Heart right ventricle (tissue), 16 donors: ENCODE measurements around the gene IQCF5. TPM values are rescaled to one million over a fixed set of nuclear protein-coding genes. Genes with fewer than 3 reads are reported as not detected.

ENCODE experiments used
- ATAC-seq, 8 donors: fragments of 200-7000 bp; cut with Tn5 transposase; one replicate each; pipeline ENCODE4 v1.9.1; 2020; ENCODE audit warnings: mild to moderate bottlenecking in 8 of 8, moderate library complexity in 8 of 8, moderate number of reproducible peaks in 1 of 8
- DNase-seq, 2 donors: peaks; one replicate each; pipeline ENCODE4 v3.0.0-alpha.2; 2020
- H3K27ac ChIP-seq, 10 donors: fragments of 200-600 bp; sonication (generic) in 2 of 10; one replicate each; pipeline versions ENCODE4 v1.5.0 to v1.8.0; 2020 to 2022; ENCODE audit warnings: mild to moderate bottlenecking in 3 of 10
- H3K27me3 ChIP-seq, 7 donors: fragments of 200-600 bp; one replicate each; pipeline ENCODE4 v1.8.0; 2021 to 2022; ENCODE audit warnings: mild to moderate bottlenecking in 2 of 7
- H3K36me3 ChIP-seq, 9 donors: fragments of 200-600 bp; sonication (generic) in 1 of 9; one replicate each; pipeline versions ENCODE4 v1.5.0 to v1.8.0; 2020 to 2022; ENCODE audit warnings: mild to moderate bottlenecking in 2 of 9
- H3K4me1 ChIP-seq, 9 donors: fragments of 200-600 bp; sonication (generic) in 1 of 9; one replicate each; pipeline versions ENCODE4 v1.5.0 to v1.8.0; 2020 to 2022; ENCODE audit warnings: mild to moderate bottlenecking in 4 of 9
- H3K4me3 ChIP-seq, 10 donors: fragments of 200-600 bp; sonication (generic) in 2 of 10; one replicate each; pipeline versions ENCODE4 v1.5.0 to v1.8.0; 2020 to 2022; ENCODE audit warnings: mild to moderate bottlenecking in 7 of 10, moderate library complexity in 2 of 10
- H3K9me3 ChIP-seq, 11 donors: fragments of 200-600 bp in 10 of 11; sonication (generic) in 2 of 11; one replicate each; pipeline versions ENCODE4 v1.5.0 to v1.8.0; 2013 to 2022; ENCODE audit warnings: mild to moderate bottlenecking in 2 of 11, control low read depth in 1 of 11, moderate library complexity in 1 of 11
- CTCF ChIP-seq, 9 donors: fragments of 200-600 bp; sonication (generic) in 2 of 9; IDR thresholded peaks; one replicate each; pipeline versions ENCODE4 v1.5.0 to v1.8.0; 2021 to 2022; ENCODE audit warnings: antibody characterized with exemption in 9 of 9, mild to moderate bottlenecking in 5 of 9, moderate library complexity in 1 of 9
- WGBS, 2 donors: extraction: QIAGEN DNeasy Blood & Tissue Kit; methylation state at CpG; one replicate each; pipeline ENCODE4 v1.1.7; 2013; ENCODE audit warnings: inconsistent platforms in 1 of 2; 5-methylcytosine and 5-hydroxymethylcytosine counted together
- intact Hi-C, 10 donors: fragments of 100-400 bp; cut with DNase I; formaldehyde crosslinking; loops; one replicate each; pipeline versions ENCODE4 v1.11.1 to v1.14.2; 2022
- polyA plus RNA-seq, 2 donors: library from polyadenylated mRNA; stranded (reverse); fragments of 200-250 nt; gene quantifications; one replicate each; pipeline ENCODE4 v1.2.3, GENCODE V29; 2013
- total RNA-seq, 10 donors: library from RNA; stranded (reverse); fragmentation: NEBNext Ultra II Directional in 3 of 10; extraction: Animal tissue kit (Norgen Biotek cat#: 25700) in 3 of 10; gene quantifications; one replicate each; pipeline versions ENCODE4 v1.2.1 to v1.2.4, GENCODE V29; 2021 to 2023
- donor health status: Arrhythmogenic right ventricular cardiomyopathy.
- donor health status: ischemic (EF 13 %, LVEDD 7.1; RV severe dilation, severe dysfunction).
- donor health status: healthy with polysubstance abuse.
- donor health status: DM: no; HTN: yes; CAD: no.
- donor health status: DM: no; HTN: no; CAD: no.
- donor health status: ischemic (EF 25% LVEDD 6.9; RV normal size, moderate dysfunction).
- donor health status: ischemic (EF 25% LVEDD 5.7; RV mildly dilated, moderate dysfunction).
- donor health status: healthy.
- donor health status: DM: yes; HTN: yes; CAD: no.
- donor health status: Ischemic cardiomyopathy.
- donor health status: ischemic (EF 35%, LVEDD 5.7; RV mildly dilated, moderate dysfunction).
- donor health status: nonischemic (EF 11% LVEDD 7.7; RV severe dilation, severe dysfunction).
- donor health status: DM: yes; HTN: yes; CAD: no.
- donor health status: PGD.
- donor health status: ischemic (EF 29% LVEDD 5.4; RV normal size, mild dysfunction).
- donor health status: nonischemic (EF 23%, LVEDD 6.1; RV moderate dilation, normal function).

Gene IQCF5
- total and polyA plus RNA-seq, 12 donors = not detected

- TF ChIP-seq CTCF (IDR thresholded peaks at IDR 0.05) = no peak
- no peaks in the 10 kb centered on the region for H3K9me3 ChIP-seq
- no peak overlapping the region for H3K4me3 ChIP-seq
- 93 to 94% methylated on average over 16 of the region's 16 CpGs for WGBS, 2 donors
- no peak for DNase-seq
- no peak overlapping the region for H3K27ac ChIP-seq
- no peaks in the 10 kb centered on the region for H3K36me3 ChIP-seq
- H3K27me3 ChIP-seq = peaks cover 0 to 24% (median 4%) of the 10 kb centered on the region in 7 donors
- no peaks in the 10 kb centered on the region for H3K4me1 ChIP-seq
- intact Hi-C loops = no loop called here
- no peak for ATAC-seq
These were observed 19.5 kb upstream of the IQCF5 start for GRCh38 chr3:51894939-51895338.

DNA sequence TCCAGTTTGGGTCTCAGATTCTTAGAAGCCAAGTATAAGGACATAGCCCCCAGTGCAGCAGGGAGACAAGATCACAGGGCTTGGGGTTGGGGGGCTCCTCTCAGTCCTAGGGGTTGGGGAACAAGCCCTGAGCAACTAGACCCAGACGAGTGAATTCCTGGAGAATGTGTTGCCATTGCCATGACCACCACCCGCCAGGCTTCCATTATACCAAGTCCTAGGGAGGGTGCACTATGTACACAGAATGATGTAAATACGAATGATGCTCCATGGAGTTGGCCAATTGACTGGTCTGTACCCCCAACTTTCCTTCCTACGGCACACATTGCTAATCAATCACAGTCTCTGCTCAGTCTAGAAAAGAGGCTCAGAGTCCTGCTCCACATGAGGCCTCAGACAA, 19.0 kb upstream of the IQCF5 start:
- DNase-seq (no peak), ATAC-seq (no peak)
- WGBS, 2 donors = 81 to 86% methylated on average over 4 of the region's 4 CpGs
- no peaks in the 10 kb centered on the region for H3K9me3 ChIP-seq
- peaks cover 0 to 24% (median 3%) of the 10 kb centered on the region in 7 donors for H3K27me3 ChIP-seq
- H3K4me3 ChIP-seq = no peak overlapping the region
- no peak overlapping the region for H3K27ac ChIP-seq
- H3K4me1 ChIP-seq = no peaks in the 10 kb centered on the region
- intact Hi-C loops = no loop called here
- TF ChIP-seq CTCF (IDR thresholded peaks at IDR 0.05) = no peak
- H3K36me3 ChIP-seq = no peaks in the 10 kb centered on the region

GRCh38 chr3:51891242-51892039, 16.0 kb upstream of the IQCF5 start:
- Histone ChIP-seq H3K9me3 (no peaks in the 10 kb centered on the region), H3K27me3 (peaks cover 0 to 16% (median 3%) of the 10 kb centered on the region in 7 donors), H3K27ac (no peak overlapping the region), H3K4me3 (no peak overlapping the region), H3K36me3 (no peaks in the 10 kb centered on the region), H3K4me1 (no peaks in the 10 kb centered on the region)
- DNase-seq (no peak), ATAC-seq (no peak)
- intact Hi-C loops = no loop called here
- WGBS, 2 donors = 72 to 74% methylated on average over 7 of the region's 7 CpGs
- TF ChIP-seq CTCF (IDR thresholded peaks at IDR 0.05) = no peak

DNA sequence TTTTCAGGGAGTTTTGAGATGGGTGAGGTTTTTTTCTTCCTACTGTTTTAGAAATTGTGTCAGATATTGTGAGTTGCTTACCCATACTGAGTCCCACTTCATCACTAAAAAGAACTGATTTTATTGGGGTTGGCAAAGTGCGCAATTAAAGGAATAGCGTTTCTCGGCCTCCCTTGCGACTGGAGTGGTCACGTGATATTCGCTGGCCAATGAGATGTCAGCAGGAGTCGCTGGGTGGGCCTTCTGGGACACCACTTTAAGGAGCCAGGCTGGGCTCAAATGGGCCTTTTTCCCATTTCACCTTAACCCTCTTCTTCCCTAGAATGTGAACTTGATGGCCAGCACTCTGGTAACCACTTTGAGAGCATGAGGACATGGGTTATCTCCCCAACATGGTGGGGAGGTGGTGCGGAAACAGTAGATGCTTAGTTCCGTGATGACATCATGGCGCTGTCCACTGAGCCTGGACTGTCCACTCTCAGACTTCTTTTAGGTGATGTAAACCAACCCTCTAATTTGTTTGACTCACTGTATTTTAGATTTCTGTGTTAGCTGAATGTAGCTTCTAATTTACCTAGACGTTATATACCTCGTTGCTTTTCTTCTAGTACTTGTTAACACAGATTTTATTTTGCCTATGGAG, 13.2 kb upstream of the IQCF5 start:
- ATAC-seq = no peak
- H3K36me3 ChIP-seq = no peaks in the 10 kb centered on the region
- TF ChIP-seq CTCF (IDR thresholded peaks at IDR 0.05) = no peak
- H3K27ac ChIP-seq = no peak overlapping the region
- 94 to 95% methylated on average over 12 of the region's 12 CpGs for WGBS, 2 donors
- peaks cover 0 to 16% (median 7%) of the 10 kb centered on the region in 7 donors for H3K27me3 ChIP-seq
- no peaks in the 10 kb centered on the region for H3K4me1 ChIP-seq
- intact Hi-C loops = no loop called here
- no peaks in the 10 kb centered on the region for H3K9me3 ChIP-seq
- no peak overlapping the region for H3K4me3 ChIP-seq
- DNase-seq = no peak
